SW 1271 (cell line): ENCODE results near the gene TMEM151B.
"Not testable (repeated sequence)": the region's sequence is repeated elsewhere in the genome, so short reads cannot be mapped to it uniquely, and the experiment has no call there.

Source experiments
- DNase-seq, 2 experiments: peaks; one replicate each; lab custom pipeline; 2025; lab: John Stamatoyannopoulos, UW

The TMEM151B gene

GRCh38 chr6:44269921-44270525 is at the start of gene TMEM151B:
TMEM151B (plus strand) TSS chr6:44270450; CDS start chr6:44270743, 293 bp downstream.
- no peak for DNase-seq

DNA sequence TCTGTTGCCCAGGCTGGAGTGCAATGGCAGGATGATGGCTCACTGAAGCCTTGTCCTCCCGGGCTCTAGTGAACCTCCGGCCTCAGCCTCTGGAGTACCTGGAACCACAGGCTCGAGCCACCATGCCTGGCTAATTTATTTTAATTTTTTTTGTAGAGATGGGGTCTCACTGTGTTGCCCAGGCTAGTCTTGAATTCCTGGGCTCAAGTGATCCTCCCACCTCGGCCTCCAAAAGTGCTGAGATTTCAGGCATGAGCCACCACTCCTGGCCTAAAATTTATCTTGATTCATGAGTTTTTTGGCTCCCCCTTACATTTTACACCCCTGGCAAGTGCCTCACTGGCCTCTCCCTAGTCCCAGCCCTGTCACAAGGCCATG is 49.3 kb upstream of the TMEM151B start:
- DNase-seq = no peak

DNA sequence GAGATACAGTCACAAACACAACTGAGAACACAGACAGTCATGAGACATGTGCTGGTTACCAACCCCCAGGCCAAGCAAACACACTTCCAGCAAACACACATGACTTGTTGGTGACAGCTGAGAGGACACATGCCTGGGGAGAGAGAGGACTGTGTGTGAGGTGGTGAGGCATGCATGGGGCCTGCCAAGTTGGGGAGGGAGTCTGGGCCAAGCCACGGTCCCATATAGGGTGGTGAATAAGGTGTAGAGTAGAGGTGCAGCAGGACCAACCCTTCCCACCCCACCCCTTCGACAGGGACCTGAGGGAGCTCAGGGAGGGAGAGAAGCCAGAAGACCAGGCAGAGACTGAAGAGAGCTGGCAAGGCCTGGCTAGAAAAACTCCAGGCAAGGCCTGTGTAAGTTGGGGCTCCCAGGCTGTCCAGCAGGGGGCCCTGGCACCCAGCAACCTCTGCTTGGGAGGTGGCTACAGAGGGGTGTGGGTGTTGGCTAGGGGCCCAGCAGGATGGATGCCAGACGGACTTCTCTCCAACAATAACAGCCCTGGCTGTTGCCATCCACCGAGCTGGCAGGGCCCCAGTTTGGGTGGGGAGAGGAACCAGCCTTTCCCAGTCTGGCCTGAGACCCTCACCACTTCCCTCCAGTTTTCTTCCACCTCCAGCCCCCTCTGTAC is 48.8 kb upstream of the TMEM151B start:
- peak; percentile 48 to 84 for DNase-seq

- DNase-seq = no peak
Observed at GRCh38 chr6:44221961-44222335, 48.3 kb upstream of the TMEM151B start.

DNA sequence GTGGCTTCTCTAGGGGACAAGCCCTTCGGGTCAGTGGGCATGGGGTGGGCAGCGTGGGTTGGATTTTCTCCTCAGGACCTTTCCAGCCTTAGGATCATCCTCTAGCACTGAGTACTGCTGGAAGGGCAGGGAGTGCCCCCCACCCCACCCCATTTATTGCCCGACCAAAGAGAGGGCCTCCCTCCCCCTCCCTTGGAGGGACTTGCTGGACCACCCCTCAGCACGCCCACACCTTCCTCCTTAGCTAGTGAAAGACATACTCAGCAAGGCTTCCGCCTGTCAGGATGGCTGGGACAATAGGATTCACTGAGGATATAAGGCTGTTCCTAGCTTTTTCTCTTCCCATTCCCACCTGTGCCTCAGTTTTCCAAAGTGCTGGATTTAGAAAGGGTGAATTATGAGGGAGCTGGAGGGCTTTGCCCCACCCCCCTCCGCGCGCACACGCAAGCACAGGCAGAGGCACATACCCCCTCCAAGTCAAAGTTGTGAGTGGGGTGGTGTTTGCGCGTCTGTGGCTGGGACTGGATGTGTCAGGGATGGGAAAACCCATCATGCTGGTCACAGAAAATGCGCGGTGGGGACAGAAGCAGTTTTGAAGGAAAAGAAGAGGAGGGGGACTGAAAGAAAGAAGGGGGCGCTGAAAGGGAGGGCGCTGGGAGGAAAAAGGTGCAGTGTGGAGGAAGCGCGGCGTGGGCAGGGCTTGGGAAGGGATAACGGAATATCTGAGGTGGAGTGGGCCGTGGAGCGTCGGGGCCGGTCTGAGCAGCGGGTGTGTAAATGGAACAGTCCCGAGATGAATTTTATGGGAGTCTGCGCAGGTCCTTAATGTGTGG is 47.5 kb upstream of the TMEM151B start:
- DNase-seq = peak in 1 of 2 experiments; percentile 70

DNA sequence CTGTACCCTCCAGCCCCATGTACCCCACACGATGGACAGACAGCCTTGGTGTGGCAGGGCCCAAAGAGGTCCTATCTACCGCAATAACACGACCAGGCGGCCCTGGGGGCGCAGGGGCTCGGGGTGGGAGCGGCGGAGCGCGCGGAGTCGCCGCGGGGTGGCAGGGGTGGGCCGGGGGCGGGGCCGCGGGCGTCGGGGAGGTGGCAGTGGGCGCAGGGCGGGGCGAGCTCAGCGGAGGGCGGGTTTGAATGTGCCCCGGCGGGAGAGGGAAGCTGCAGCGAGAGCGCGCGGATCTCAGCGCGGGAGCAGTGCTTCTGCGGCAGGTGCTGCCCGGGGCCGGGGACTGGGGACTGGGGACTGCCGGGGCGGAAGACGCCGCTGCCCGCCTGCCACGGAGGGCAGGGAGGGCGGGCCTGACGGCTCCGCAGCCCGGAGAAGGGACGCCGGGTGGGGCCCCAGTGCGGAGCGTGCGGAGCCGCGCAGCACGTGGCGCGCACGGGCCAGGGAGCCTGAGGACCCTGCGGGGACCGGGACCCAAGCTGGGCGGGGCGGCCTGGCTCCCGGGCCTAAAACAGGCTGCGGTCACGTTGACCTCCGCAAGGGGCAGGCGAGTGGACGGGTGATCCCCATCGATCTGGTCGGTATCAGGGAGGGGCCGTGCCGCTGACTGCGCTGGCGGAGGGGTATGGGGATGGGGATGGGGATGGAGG is 46.8 kb upstream of the TMEM151B start, which contains the start of gene SLC29A1:
Gene SLC29A1 (plus strand): TSS at position 277 of the 710 bp plus-strand sequence. CDS start 3,719 bp downstream, outside the sequence.
- DNase-seq = peak; percentile 27 to 70

GRCh38 chr6:44224029-44224964 is 46.0 kb upstream of the TMEM151B start:
- peak in 1 of 2 experiments; percentile 61 for DNase-seq

DNA sequence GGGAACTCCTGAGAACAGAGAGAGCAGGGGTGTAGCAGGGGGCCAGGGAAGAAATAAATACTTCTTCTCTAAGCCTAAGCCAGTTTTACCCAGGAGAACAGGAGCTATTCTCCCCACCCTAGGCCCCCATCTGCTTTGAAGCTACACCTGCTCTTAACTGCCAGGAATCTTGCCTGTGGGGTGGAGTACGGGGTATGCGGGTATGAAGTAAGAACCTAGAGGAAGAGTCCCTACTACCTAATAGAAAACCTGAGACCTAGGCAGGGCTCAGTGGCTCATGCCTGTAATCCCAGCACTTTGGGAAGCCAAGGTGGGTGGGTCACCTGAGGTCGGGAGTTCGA is 45.3 kb upstream of the TMEM151B start:
- no peak for DNase-seq

DNA sequence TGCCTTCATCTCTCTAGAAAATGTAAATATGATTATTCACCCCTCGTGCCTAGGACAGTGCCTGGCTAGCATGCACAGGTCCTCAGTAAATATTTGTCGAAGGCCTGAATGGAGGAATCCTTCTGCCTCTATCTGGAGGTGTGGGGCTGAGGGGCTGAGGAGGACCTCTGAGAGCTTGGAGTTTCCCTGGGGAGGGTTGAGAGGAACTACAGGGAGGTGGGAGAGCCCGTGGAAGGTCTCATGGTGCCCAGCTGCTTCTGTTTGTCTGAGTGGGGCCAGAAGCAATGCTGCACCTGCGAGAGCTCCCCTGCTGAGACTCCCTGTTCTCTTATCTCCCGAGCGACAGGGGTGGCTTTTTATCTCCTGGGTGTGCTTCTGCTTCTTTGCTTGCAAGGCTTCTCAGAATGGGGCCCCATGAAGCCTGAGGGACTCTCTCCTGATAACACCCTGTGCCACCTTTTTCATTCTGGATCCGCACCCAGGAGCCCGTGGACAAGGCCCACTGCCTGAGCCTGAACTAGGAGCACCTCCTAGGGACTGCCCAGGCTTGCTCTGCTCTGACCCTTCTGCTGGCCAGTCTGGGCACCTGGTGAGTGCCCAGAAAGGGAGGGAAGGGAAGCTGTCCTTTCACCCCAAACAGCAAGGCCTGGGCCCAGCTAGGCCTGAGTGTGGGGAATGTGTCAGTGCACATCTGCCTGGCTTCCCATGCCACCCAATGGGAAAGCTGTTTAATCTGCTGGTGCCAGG is 44.5 kb upstream of the TMEM151B start:
- no peak for DNase-seq

DNA sequence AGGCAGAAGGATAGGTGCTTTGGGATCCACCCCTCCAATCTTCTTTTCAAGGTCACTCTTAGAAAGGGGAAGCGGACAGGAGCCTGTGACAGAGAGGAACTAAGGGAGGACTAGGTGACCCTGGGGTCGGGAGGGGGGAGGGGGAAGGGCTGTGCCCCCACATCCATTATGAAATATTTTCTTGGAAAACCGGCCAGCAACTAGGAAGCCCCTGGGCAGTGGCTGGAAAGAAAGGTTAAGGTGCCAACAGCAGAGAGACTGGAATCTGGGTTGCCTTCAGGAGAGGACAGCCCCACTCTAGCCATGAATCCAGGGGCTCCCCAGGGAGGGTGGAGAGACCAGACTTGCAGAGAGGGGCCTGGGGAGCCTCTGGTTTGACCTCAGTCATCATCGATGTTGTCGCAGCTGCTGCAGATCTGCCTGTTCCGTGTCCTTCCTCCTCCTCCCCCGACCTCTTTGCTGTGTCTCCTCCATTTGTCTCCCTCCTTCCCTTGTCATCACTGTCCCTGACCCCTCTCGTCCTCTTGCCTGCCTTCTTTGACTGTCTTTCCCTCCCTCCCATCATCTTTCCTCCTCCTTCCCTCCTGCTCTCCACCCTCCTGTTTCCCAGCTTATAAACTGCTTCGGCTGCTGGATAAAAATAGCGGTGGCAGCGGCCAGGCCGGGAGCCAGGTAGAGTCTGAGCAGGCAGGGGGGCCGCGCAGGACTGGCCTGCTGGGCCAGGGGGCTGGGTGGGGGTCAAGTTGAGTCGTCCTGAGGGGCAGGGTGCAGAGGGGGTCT is 43.7 kb upstream of the TMEM151B start:
- no peak for DNase-seq

DNA sequence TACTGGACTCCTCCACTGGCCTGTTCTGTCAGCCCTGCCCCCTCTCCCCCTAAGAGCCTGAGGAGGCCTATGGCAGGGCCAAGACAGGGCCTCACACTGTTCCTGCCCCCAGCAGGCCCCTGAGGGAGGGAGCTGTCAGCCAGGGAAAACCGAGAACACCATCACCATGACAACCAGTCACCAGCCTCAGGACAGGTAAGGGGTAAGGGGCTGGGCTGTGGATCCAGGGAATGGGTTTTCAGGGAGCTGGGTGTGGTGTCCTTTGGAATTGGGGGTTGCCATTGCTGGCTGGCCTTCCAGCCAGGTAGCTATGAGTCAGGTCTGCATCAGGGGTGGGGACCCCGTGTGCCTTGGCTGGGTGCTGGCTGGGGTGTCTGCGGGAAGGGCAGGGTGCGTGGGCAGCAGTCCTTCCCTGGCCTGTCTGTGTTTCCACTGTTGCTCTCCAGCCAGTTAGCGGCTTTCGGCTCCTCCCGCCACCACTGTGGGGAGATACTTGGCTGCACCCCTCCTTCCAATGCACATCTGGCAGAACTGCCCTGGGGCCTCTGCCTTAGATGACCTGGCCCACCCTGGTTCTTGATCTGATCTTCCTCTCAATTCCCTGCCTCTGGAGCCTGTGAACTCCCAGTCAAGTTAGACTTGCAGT is 43.0 kb upstream of the TMEM151B start:
- no peak for DNase-seq

DNA sequence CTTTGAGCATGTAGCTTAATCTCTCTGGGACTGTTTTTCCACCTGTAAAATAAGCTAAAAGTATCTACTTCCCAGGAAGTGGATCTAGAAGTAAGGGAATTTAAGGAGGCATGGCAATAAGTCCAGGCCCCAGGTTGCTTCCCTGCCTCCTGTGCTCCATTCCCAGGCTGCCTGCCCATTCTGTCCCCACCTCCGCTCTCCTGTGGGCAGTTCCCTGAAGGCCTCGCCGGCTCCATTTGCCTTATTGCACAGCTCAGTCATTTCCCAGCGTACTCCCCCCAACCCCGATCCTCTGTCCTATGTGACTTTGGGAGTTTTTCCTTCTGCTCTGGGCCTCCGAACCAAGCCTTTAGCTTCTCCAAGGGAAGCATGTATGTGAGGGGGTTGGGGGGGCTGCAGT is 42.2 kb upstream of the TMEM151B start:
- no peak for DNase-seq

DNA sequence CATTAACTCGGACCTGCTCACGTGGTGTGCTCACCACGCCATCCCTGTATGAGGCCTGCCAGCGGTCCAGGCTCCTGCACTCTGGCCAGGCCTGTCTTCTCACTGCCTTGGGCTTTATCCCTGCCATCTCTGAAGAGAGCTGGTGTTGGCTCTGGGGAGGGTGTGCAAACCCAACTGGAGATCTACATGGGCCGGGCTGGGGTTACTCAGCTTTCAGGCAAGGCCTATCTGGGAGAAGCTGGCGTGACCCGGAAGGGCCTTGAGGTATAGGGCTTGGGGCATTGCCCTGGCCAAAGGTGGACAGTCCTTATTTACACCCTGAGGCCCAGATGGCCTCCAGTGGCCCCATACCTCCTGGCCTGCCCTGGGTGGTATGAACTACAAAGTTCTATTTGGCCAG is 41.8 kb upstream of the TMEM151B start:
- no peak for DNase-seq

DNA sequence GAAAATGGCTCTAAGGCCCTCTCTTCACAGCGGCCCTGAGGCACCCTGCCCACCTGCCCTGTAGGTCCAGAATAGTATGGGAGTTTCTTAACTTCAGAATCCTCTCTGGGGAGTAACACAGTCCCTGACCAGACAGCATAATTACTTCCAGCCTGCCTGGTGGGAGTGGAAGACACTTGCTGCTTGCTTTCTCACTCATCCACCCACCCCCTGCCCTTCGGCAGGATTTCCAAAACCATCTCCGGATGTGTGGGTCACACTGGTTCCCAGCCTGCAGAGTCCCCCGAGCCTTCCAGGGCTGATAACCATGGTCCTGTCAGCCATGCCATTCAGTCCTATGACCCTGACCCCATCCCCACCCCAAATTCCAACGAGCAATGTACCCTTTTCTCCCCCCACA is 41.4 kb upstream of the TMEM151B start:
- DNase-seq = no peak

- DNase-seq = no peak
Observed at GRCh38 chr6:44229376-44230033, 40.7 kb upstream of the TMEM151B start.

DNA sequence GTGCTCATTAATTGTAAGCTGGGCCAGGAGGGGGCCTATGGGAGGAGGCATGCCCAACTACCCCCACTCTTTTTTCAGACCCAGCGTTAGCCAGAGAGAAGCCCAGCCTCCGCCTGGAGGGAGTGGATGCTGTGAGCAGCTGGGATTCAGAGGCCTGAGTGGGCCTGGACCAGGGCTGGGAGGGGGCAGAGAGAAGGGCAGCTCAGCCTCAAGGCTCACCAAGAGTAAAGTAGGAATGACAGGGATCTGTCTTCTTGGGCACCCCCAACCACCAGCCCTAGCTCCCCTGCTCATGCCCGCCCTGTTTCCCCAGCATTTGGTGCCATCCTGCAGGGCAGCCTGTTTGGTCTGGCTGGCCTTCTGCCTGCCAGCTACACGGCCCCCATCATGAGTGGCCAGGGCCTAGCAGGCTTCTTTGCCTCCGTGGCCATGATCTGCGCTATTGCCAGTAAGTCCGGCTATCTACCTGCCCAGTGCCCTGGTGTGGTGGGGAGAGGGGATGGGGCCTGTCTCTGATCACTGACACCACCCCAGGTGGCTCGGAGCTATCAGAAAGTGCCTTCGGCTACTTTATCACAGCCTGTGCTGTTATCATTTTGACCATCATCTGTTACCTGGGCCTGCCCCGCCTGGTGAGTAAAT is 40.1 kb upstream of the TMEM151B start:
- DNase-seq = no peak

- DNase-seq = not testable (repeated sequence)
Observed at GRCh38 chr6:44231426-44231825, 38.8 kb upstream of the TMEM151B start.
